Neutrophil (primary cell): Measurements from ENCODE around the gene NT5C3A.
A peak's percentile ranks its signal among the peaks of the same experiment; 100 is the strongest.

Source experiments
- H3K27ac ChIP-seq: fragments of 200-600 bp; sonication (generic); 2 replicates; pipeline ENCODE4 v1.5.1; 2016; ENCODE audit warnings: mild to moderate bottlenecking, moderate library complexity
- H3K27me3 ChIP-seq: fragments of 200-600 bp; sonication (generic); 2 replicates; pipeline ENCODE4 v1.6.0; 2016; ENCODE audit warnings: mild to moderate bottlenecking
- H3K36me3 ChIP-seq: fragments of 200-600 bp; sonication (generic); 2 replicates; pipeline ENCODE4 v1.5.1; 2017
- H3K4me1 ChIP-seq, 2 experiments: fragments of 200-600 bp in 1 of 2; sonication (generic) in 1 of 2; 1 replicate in 1 of 2; 2 replicates in 1 of 2; pipeline versions ENCODE4 v1.5.1 to v1.6.1; 2013 to 2016; ENCODE audit warnings: low read depth in 1 of 2, low read length in 1 of 2, mild to moderate bottlenecking in 1 of 2, moderate library complexity in 1 of 2; ENCODE audit not compliant: control insufficient read depth in 1 of 2, insufficient read depth in 1 of 2
- H3K4me3 ChIP-seq, 2 experiments: fragments of 200-600 bp in 1 of 2; sonication (generic) in 1 of 2; 1 replicate in 1 of 2; 2 replicates in 1 of 2; pipeline ENCODE4 v1.5.1; 2013 to 2016; ENCODE audit warnings: low read depth in 1 of 2, low read length in 1 of 2, mild to moderate bottlenecking in 1 of 2, moderate library complexity in 1 of 2
- H3K9me3 ChIP-seq: fragments of 200-600 bp; sonication (generic); 2 replicates; pipeline ENCODE4 v1.5.1; 2016
- CTCF ChIP-seq: fragments of 200-600 bp; sonication (generic); IDR thresholded peaks from 2 replicates; pipeline ENCODE4 v1.5.1; 2016; ENCODE audit warnings: antibody characterized with exemption

NT5C3A gene

DNA sequence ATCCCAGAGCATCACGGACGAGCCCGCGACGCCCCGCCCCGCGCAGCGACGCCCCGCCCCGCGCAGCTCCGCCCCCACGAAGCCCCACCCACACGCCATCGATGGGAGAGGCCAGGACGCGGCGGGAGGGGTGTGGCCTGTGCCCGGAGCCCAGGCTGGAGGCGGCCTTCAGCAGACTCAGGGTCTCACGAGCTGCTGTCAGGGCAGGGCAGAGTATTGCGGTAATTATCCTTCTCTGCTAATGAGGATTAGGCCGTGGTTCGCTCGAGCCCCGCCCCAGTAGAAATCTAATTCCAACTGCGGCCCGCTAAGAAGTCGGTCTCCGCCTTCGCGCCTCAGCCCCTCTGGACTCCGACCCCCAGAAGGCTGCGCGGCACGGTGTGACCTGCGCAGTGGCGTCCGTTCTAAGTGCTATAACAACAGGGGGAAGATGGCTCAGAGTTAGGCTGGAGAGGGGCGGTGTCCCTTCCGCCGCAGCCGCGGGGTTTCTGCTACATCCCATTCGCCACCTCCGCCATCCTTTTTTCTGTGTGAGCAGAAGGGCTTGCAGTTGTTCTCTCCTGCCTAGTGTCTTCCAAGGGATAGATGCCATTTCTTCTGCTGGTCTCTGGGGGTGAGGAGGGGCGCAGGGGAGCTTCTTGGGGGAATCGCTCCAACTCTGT is 337 bp upstream of the NT5C3A start:
- H3K4me3 ChIP-seq = peak overlapping the region; percentile 95 to 96
- H3K9me3 ChIP-seq = no peaks in the 10 kb centered on the region
- no peaks in the 10 kb centered on the region for H3K36me3 ChIP-seq
- peaks cover 30 to 40% of the 10 kb centered on the region in 2 experiments for H3K4me1 ChIP-seq
- peak; percentile 11 for TF ChIP-seq CTCF
- H3K27ac ChIP-seq = peak overlapping the region; percentile 93
- H3K27me3 ChIP-seq = no peaks in the 10 kb centered on the region

DNA sequence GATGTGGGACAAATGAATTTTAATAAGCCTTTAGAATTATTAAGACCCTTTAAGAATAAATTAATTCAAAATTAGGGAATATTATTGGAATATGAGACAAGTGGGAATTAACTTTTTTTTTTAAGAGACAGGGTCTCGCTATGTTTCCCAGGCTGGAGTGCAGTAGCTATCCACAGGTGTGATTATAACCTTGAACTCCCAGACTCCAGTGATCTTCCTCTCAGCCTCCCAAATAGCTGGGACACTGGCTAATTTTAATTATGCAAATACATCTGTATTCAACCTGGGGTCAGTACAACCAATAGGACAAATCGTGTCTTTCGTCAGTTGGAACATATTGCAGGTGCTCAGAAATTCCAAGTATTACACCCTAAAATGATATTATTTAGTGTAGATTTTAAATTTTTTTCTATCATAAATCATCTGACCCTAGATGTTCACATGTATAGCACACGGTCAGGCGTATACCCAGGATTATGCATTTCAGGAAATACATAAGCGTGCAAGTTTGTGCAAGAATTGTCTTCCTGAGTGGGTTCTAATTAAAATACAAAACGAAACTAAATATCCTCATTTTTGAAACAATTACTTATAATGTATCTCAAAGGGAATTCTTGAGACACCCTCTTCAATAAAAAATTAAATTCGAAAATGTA is 1.2 kb downstream of the NT5C3A start:
- TF ChIP-seq CTCF = no peak
- H3K36me3 ChIP-seq = no peaks in the 10 kb centered on the region
- H3K27ac ChIP-seq = peak overlapping the region; percentile 93
- no peaks in the 10 kb centered on the region for H3K9me3 ChIP-seq
- H3K27me3 ChIP-seq = no peaks in the 10 kb centered on the region
- peaks cover 30 to 40% of the 10 kb centered on the region in 2 experiments for H3K4me1 ChIP-seq
- peak overlapping the region; percentile 95 to 96 for H3K4me3 ChIP-seq

GRCh38 chr7:33059635-33060034 is 2.9 kb downstream of the NT5C3A start:
- TF ChIP-seq CTCF = no peak
- Histone ChIP-seq H3K4me1 (peaks cover 37 to 48% of the 10 kb centered on the region in 2 experiments), H3K9me3 (no peaks in the 10 kb centered on the region), H3K27ac (no peak overlapping the region), H3K27me3 (no peaks in the 10 kb centered on the region), H3K36me3 (no peaks in the 10 kb centered on the region), H3K4me3 (no peak overlapping the region)

- Histone ChIP-seq H3K36me3 (no peaks in the 10 kb centered on the region), H3K27me3 (no peaks in the 10 kb centered on the region), H3K9me3 (no peaks in the 10 kb centered on the region), H3K27ac (peak overlapping the region; percentile 61), H3K4me1 (peaks cover 51 to 64% of the 10 kb centered on the region in 2 experiments), H3K4me3 (no peak overlapping the region)
- no peak for TF ChIP-seq CTCF
Observed at GRCh38 chr7:33055158-33055557, 7.4 kb downstream of the NT5C3A start.

- TF ChIP-seq CTCF = no peak
- Histone ChIP-seq H3K9me3 (no peaks in the 10 kb centered on the region), H3K27ac (peak overlapping the region; percentile 61), H3K36me3 (no peaks in the 10 kb centered on the region), H3K4me3 (peak overlapping the region in 1 of 2 experiments; percentile 28), H3K27me3 (no peaks in the 10 kb centered on the region), H3K4me1 (peaks cover 55 to 66% of the 10 kb centered on the region in 2 experiments)
Observed at GRCh38 chr7:33054261-33054964, 8.2 kb downstream of the NT5C3A start.
